Stimulated activated memory B cell treated with anti-CD40 and anti-IgM and Interleukin-4, amounts not matched to agents 10 μg/mL and 1 μg/mL and 100 μg/mL, for 72 hours (primary cell): ENCODE results near the gene RBBP7.
"Not testable (repeated sequence)": the region's sequence is repeated elsewhere in the genome, so short reads cannot be mapped to it uniquely, and the experiment has no call there.

ENCODE experiments used
- ATAC-seq: fragments of 150-1000 bp; cut with Tn5 transposase; 2 replicates; pipeline ENCODE4 v1.10.0; 2021
- H3K27ac Mint-ChIP-seq: one replicate; pipeline ENCODE4 v1.8.0; 2022; ENCODE audit warnings: mild to moderate bottlenecking, mixed read lengths
- H3K27me3 Mint-ChIP-seq: one replicate; pipeline ENCODE4 v1.8.0; 2022; ENCODE audit warnings: mixed read lengths
- H3K36me3 Mint-ChIP-seq: one replicate; pipeline ENCODE4 v1.8.0; 2022; ENCODE audit warnings: mixed read lengths
- H3K4me1 Mint-ChIP-seq: one replicate; pipeline ENCODE4 v1.8.0; 2022; ENCODE audit warnings: mixed read lengths
- H3K4me3 Mint-ChIP-seq: one replicate; pipeline ENCODE4 v1.8.0; 2022; ENCODE audit warnings: mild to moderate bottlenecking, moderate library complexity, mixed read lengths
- H3K9me3 Mint-ChIP-seq: one replicate; pipeline ENCODE4 v1.8.0; 2022; ENCODE audit warnings: mixed read lengths

RBBP7 gene

GRCh38 chrX:16874458-16875095, 4.4 kb upstream of the RBBP7 start:
- ATAC-seq: no peak
- no peak overlapping the region for H3K27ac Mint-ChIP-seq
- H3K4me1 Mint-ChIP-seq: peaks cover 10% of the 10 kb centered on the region
- no peaks in the 10 kb centered on the region for H3K9me3 Mint-ChIP-seq
- no peaks in the 10 kb centered on the region for H3K27me3 Mint-ChIP-seq
- no peak overlapping the region for H3K4me3 Mint-ChIP-seq
- peaks cover 5% of the 10 kb centered on the region for H3K36me3 Mint-ChIP-seq

GRCh38 chrX:16873106-16873505, 2.9 kb upstream of the RBBP7 start:
- no peak for ATAC-seq
- H3K9me3 Mint-ChIP-seq: no peaks in the 10 kb centered on the region
- H3K27ac Mint-ChIP-seq: peak overlapping the region; percentile 67
- H3K36me3 Mint-ChIP-seq: peaks cover 10% of the 10 kb centered on the region
- H3K4me1 Mint-ChIP-seq: peaks cover 18% of the 10 kb centered on the region
- no peaks in the 10 kb centered on the region for H3K27me3 Mint-ChIP-seq
- no peak overlapping the region for H3K4me3 Mint-ChIP-seq

- ATAC-seq: peak; percentile 16
- no peaks in the 10 kb centered on the region for H3K27me3 Mint-ChIP-seq
- no peaks in the 10 kb centered on the region for H3K9me3 Mint-ChIP-seq
- H3K4me1 Mint-ChIP-seq: peaks cover 24% of the 10 kb centered on the region
- H3K4me3 Mint-ChIP-seq: peak overlapping the region; percentile 75
- H3K36me3 Mint-ChIP-seq: peaks cover 10% of the 10 kb centered on the region
- H3K27ac Mint-ChIP-seq: peak overlapping the region; percentile 100
Observed at GRCh38 chrX:16870862-16871815, 977 bp upstream of the RBBP7 start.

- Mint-ChIP-seq H3K9me3 (no peaks in the 10 kb centered on the region), H3K4me1 (peaks cover 24% of the 10 kb centered on the region), H3K27me3 (no peaks in the 10 kb centered on the region), H3K36me3 (peaks cover 10% of the 10 kb centered on the region), H3K4me3 (peak overlapping the region; percentile 98), H3K27ac (peak overlapping the region; percentile 100)
- ATAC-seq: peak; percentile 71
Observed at GRCh38 chrX:16869393-16870094, 618 bp downstream of the RBBP7 start.

- Mint-ChIP-seq H3K27me3 (no peaks in the 10 kb centered on the region), H3K9me3 (no peaks in the 10 kb centered on the region)
Observed at GRCh38 chrX:16868920-16869319, 1.2 kb downstream of the RBBP7 start.

GRCh38 chrX:16867947-16868346, 2.2 kb downstream of the RBBP7 start:
- Mint-ChIP-seq H3K27ac (no peak overlapping the region), H3K4me1 (peaks cover 20% of the 10 kb centered on the region), H3K36me3 (peaks cover 17% of the 10 kb centered on the region)

More at GRCh38 chrX:16868920-16869319, 1.2 kb downstream of the RBBP7 start:
- Mint-ChIP-seq H3K36me3 (peaks cover 10% of the 10 kb centered on the region), H3K27ac (peak overlapping the region; percentile 100), H3K4me1 (peaks cover 24% of the 10 kb centered on the region), H3K4me3 (peak overlapping the region; percentile 81)
- ATAC-seq: no peak

GRCh38 chrX:16862829-16863228, 7.3 kb downstream of the RBBP7 start:
- Mint-ChIP-seq H3K36me3 (peaks cover 19% of the 10 kb centered on the region), H3K4me3 (no peak overlapping the region), H3K9me3 (no peaks in the 10 kb centered on the region), H3K27me3 (no peaks in the 10 kb centered on the region), H3K27ac (no peak overlapping the region), H3K4me1 (peaks cover 14% of the 10 kb centered on the region)
- no peak for ATAC-seq

More at GRCh38 chrX:16867947-16868346, 2.2 kb downstream of the RBBP7 start:
- Mint-ChIP-seq H3K9me3 (no peaks in the 10 kb centered on the region), H3K4me3 (no peak overlapping the region), H3K27me3 (no peaks in the 10 kb centered on the region)
- no peak for ATAC-seq

GRCh38 chrX:16856744-16857143, 13.4 kb downstream of the RBBP7 start:
- H3K4me3 Mint-ChIP-seq: no peak overlapping the region
- no peak overlapping the region for H3K27ac Mint-ChIP-seq
- H3K4me1 Mint-ChIP-seq: peaks cover 39% of the 10 kb centered on the region
- no peak for ATAC-seq
- H3K27me3 Mint-ChIP-seq: no peaks in the 10 kb centered on the region
- H3K9me3 Mint-ChIP-seq: no peaks in the 10 kb centered on the region
- H3K36me3 Mint-ChIP-seq: peaks cover 38% of the 10 kb centered on the region

- not testable (repeated sequence) for H3K4me3 Mint-ChIP-seq, H3K27me3 Mint-ChIP-seq, H3K9me3 Mint-ChIP-seq, ATAC-seq
- H3K36me3 Mint-ChIP-seq: peaks cover 38% of the 10 kb centered on the region
- H3K27ac Mint-ChIP-seq: peak overlapping the region; percentile 35
- peaks cover 39% of the 10 kb centered on the region for H3K4me1 Mint-ChIP-seq
Observed at GRCh38 chrX:16856076-16856404, 14.1 kb downstream of the RBBP7 start.

- peaks cover 38% of the 10 kb centered on the region for H3K36me3 Mint-ChIP-seq
- H3K4me1 Mint-ChIP-seq: peaks cover 39% of the 10 kb centered on the region
- no peak for ATAC-seq
- no peaks in the 10 kb centered on the region for H3K27me3 Mint-ChIP-seq
- H3K9me3 Mint-ChIP-seq: no peaks in the 10 kb centered on the region
- H3K27ac Mint-ChIP-seq: peak overlapping the region; percentile 35
- H3K4me3 Mint-ChIP-seq: no peak overlapping the region
Observed at GRCh38 chrX:16855363-16856075, 14.6 kb downstream of the RBBP7 start.

- no peaks in the 10 kb centered on the region for H3K27me3 Mint-ChIP-seq
- no peak overlapping the region for H3K4me3 Mint-ChIP-seq
- ATAC-seq: no peak
- no peaks in the 10 kb centered on the region for H3K9me3 Mint-ChIP-seq
- peaks cover 29% of the 10 kb centered on the region for H3K36me3 Mint-ChIP-seq
- H3K4me1 Mint-ChIP-seq: peaks cover 31% of the 10 kb centered on the region
- H3K27ac Mint-ChIP-seq: no peak overlapping the region
Observed at GRCh38 chrX:16853537-16853936, 16.6 kb downstream of the RBBP7 start.

- H3K27me3 Mint-ChIP-seq: no peaks in the 10 kb centered on the region
- peaks cover 31% of the 10 kb centered on the region for H3K4me1 Mint-ChIP-seq
- H3K27ac Mint-ChIP-seq: peak overlapping the region; percentile 42
- H3K9me3 Mint-ChIP-seq: no peaks in the 10 kb centered on the region
- ATAC-seq: no peak
- no peak overlapping the region for H3K4me3 Mint-ChIP-seq
- H3K36me3 Mint-ChIP-seq: peaks cover 33% of the 10 kb centered on the region
Observed at GRCh38 chrX:16852617-16853179, 17.5 kb downstream of the RBBP7 start.

- Mint-ChIP-seq H3K9me3 (no peaks in the 10 kb centered on the region), H3K4me1 (peaks cover 30% of the 10 kb centered on the region), H3K4me3 (no peak overlapping the region), H3K27ac (peak overlapping the region; percentile 42), H3K36me3 (peaks cover 25% of the 10 kb centered on the region), H3K27me3 (no peaks in the 10 kb centered on the region)
- ATAC-seq: no peak
Observed at GRCh38 chrX:16851827-16852226, 18.3 kb downstream of the RBBP7 start.

GRCh38 chrX:16851421-16851820, 18.7 kb downstream of the RBBP7 start:
- H3K27ac Mint-ChIP-seq: no peak overlapping the region
- H3K36me3 Mint-ChIP-seq: peaks cover 21% of the 10 kb centered on the region
- ATAC-seq: no peak
- H3K4me1 Mint-ChIP-seq: peaks cover 26% of the 10 kb centered on the region
- no peaks in the 10 kb centered on the region for H3K9me3 Mint-ChIP-seq
- H3K27me3 Mint-ChIP-seq: no peaks in the 10 kb centered on the region
- no peak overlapping the region for H3K4me3 Mint-ChIP-seq
